Keratinocyte (primary cell): Measurements from ENCODE around the gene VIPR2.

ENCODE experiments used
- CTCF ChIP-seq, 3 experiments: IDR thresholded peaks in 1 of 3; conservative IDR thresholded peaks in 1 of 3; optimal IDR thresholded peaks in 1 of 3; 2 replicates in 2 of 3; 3 replicates in 1 of 3; pipeline versions ENCODE3 to v1.5.1; 2011; ENCODE audit warnings: low read length in 3 of 3, mild to moderate bottlenecking in 3 of 3, moderate library complexity in 2 of 3, control low read depth in 1 of 3, inconsistent platforms in 1 of 3; ENCODE audit not compliant: insufficient read depth in 2 of 3; ENCODE audit errors: extremely low read depth in 1 of 3
- EZH2 ChIP-seq: IDR thresholded peaks from one replicate; pipeline ENCODE4 v1.6.1; 2012; ENCODE audit warnings: inconsistent platforms, mild to moderate bottlenecking, low read length, moderate library complexity

DNA sequence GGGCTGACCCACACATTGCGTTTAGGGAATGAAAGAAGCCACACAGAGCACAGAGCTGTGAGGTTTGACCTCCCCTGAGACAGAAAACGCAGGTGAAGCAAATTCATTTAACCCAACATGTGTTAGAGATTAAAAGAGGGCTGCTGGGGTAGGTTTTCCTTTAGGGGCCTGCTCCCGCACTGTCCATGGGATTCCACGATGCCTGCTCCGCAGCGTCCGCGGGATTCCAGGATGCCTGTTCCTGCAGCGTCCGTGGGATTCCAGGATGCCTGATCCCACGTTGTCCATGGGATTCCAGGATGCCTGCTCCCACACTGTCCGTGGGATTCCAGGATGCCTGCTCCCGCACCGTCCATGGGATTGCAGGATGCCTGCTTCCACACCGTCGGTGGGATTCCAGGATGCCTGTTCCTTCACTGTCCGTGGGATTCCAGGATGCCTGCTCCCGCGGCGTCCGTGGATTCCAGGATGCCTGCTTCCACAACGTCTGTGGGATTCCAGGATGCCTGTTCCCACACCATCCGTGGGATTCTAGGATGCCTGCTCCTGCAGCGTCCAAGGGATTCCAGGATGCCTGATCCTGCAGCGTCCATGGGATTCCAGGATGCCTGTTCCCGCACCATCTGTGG lies 78.7 kb downstream of the VIPR2 start:
- TF ChIP-seq EZH2 (no peak), CTCF (optimal IDR thresholded peaks at IDR 0.05 in 1 of 3, IDR thresholded peaks at IDR 0.05 in 1 of 3, conservative IDR thresholded peaks at IDR 0.05 in 1 of 3; ENCODE audit: extremely low read depth in 1 of 3, insufficient read depth in 2 of 3, low read length in 3 of 3) (no peak)
